Measurements from ENCODE around the gene ENOX2.

The ENOX2 gene

DNA sequence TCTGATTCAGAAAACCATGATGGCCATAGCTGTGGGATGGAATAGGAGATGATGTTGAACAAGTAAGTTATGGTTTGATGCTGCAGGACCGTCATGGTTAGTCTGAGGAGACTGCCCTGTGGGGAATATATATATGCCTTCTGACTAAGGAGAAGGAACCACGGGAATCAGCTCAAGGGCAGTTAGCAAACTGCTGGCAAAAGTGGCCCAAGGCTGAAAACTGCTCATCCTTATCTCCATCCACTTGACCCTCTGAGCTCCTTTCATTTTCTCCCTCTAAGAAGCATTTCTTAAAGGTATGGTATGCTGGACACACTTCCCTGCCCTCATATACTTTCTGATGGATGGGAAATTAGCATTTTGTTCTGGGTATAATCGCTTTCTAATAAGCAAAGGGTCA, 161.9 kb downstream of the ENOX2 start:
- H3K9me3 Mint-ChIP-seq: no peaks in the 10 kb centered on the region
- no peaks in the 10 kb centered on the region for H3K27me3 Mint-ChIP-seq (ENCODE audit: low read depth)
- TF ChIP-seq CTCF (IDR thresholded peaks at IDR 0.05; ENCODE audit: unreplicated experiment in 3 of 3): no peak
- H3K36me3 Mint-ChIP-seq (ENCODE audit: low read depth): no peaks in the 10 kb centered on the region
- H3K4me1 Mint-ChIP-seq: peaks cover 12% of the 10 kb centered on the region
- no peak overlapping the region for H3K27ac Mint-ChIP-seq
- H3K4me3 Mint-ChIP-seq: no peak overlapping the region

DNA sequence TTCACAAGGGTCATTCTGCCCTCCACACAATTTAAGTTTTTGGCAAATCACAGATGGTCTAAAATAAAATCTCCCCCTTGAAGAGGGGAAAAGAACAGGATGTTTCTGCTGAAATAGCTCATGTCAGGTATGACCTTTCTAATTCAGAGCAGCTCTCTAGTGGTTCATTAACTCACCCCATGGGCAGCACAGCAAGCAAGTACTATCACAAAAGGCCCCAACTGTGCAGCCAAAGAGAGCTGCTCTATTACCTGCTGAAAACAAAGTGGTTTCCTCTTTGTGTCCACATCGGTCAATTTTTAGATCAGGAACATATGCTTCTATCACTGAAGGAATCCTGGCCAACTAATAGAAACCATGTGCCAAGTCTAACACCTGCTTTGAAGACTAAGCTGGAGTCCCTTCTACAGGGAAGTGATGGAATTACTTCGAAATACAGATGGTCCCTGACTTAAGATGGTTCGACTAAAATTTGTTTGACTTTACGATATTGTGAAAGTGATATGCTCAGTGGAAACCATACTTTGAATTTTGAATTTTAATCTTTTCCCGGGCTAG, 164.3 kb downstream of the ENOX2 start:
- no peak overlapping the region for H3K4me3 Mint-ChIP-seq
- peaks cover 3% of the 10 kb centered on the region for H3K9me3 Mint-ChIP-seq
- H3K36me3 Mint-ChIP-seq (ENCODE audit: low read depth): peaks cover 3% of the 10 kb centered on the region
- H3K27me3 Mint-ChIP-seq (ENCODE audit: low read depth): no peaks in the 10 kb centered on the region
- TF ChIP-seq CTCF (IDR thresholded peaks at IDR 0.05; ENCODE audit: unreplicated experiment in 3 of 3): no peak
- H3K27ac Mint-ChIP-seq: no peak overlapping the region
- H3K4me1 Mint-ChIP-seq: peaks cover 18% of the 10 kb centered on the region

GRCh38 chrX:130734713-130735112, 168.3 kb downstream of the ENOX2 start:
- Mint-ChIP-seq H3K36me3 (ENCODE audit: low read depth) (peaks cover 27% of the 10 kb centered on the region), H3K27ac (no peak overlapping the region), H3K4me3 (no peak overlapping the region), H3K27me3 (ENCODE audit: low read depth) (no peaks in the 10 kb centered on the region), H3K9me3 (peaks cover 26% of the 10 kb centered on the region), H3K4me1 (peaks cover 11% of the 10 kb centered on the region)
- TF ChIP-seq CTCF (IDR thresholded peaks at IDR 0.05; ENCODE audit: unreplicated experiment in 3 of 3): no peak

DNA sequence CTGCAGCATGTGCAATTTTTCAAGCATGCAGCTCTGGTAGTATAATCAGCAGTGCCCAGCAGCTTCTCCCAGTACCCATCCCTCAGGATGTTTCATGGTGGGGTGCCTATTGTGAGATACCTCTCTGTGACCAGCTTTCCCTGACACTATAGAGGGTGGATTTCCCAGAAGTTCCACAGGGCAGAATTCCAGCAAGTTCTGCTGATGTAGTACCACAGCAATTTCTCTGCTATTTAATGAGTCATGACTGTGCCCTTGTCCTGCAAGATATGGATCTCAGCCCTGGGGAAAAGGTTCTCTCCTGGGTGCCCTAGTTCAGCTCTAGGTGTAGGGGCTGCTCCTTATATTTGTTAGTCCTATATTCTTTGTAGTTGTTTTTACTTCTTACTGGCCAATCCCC, 174.8 kb downstream of the ENOX2 start:
- Mint-ChIP-seq H3K4me3 (no peak overlapping the region), H3K36me3 (ENCODE audit: low read depth) (peaks cover 49% of the 10 kb centered on the region), H3K9me3 (peaks cover 43% of the 10 kb centered on the region), H3K27me3 (ENCODE audit: low read depth) (no peaks in the 10 kb centered on the region), H3K4me1 (peaks cover 5% of the 10 kb centered on the region), H3K27ac (no peak overlapping the region)
- no peak for TF ChIP-seq CTCF (IDR thresholded peaks at IDR 0.05; ENCODE audit: unreplicated experiment in 3 of 3)

- peaks cover 5% of the 10 kb centered on the region for H3K4me1 Mint-ChIP-seq
- H3K4me3 Mint-ChIP-seq: no peak overlapping the region
- no peaks in the 10 kb centered on the region for H3K27me3 Mint-ChIP-seq (ENCODE audit: low read depth)
- TF ChIP-seq CTCF (IDR thresholded peaks at IDR 0.05; ENCODE audit: unreplicated experiment in 3 of 3): no peak
- peaks cover 39% of the 10 kb centered on the region for H3K36me3 Mint-ChIP-seq (ENCODE audit: low read depth)
- peak overlapping the region; percentile 53 to 66 (median 57) for H3K27ac Mint-ChIP-seq
- H3K9me3 Mint-ChIP-seq: peaks cover 33% of the 10 kb centered on the region
Measured at GRCh38 chrX:130726661-130727060, 176.3 kb downstream of the ENOX2 start.

GRCh38 chrX:130725519-130725918, 177.5 kb downstream of the ENOX2 start:
- H3K27ac Mint-ChIP-seq: no peak overlapping the region
- H3K27me3 Mint-ChIP-seq (ENCODE audit: low read depth): no peaks in the 10 kb centered on the region
- peaks cover 5% of the 10 kb centered on the region for H3K4me1 Mint-ChIP-seq
- H3K36me3 Mint-ChIP-seq (ENCODE audit: low read depth): peaks cover 33% of the 10 kb centered on the region
- no peak overlapping the region for H3K4me3 Mint-ChIP-seq
- no peak for TF ChIP-seq CTCF (IDR thresholded peaks at IDR 0.05; ENCODE audit: unreplicated experiment in 3 of 3)
- H3K9me3 Mint-ChIP-seq: peaks cover 25% of the 10 kb centered on the region
